ENCODE results near the gene SPEN. TPM values are rescaled to one million over a fixed set of nuclear protein-coding genes. Genes with fewer than 3 reads are reported as not detected.

SPEN gene
- total and polyA plus RNA-seq, 9 of the 15 experiments (the other 6 are each of a cell fraction or from before 2014, with no cell fraction given), result 5.7 to 87.5 (median 27.2) TPM

DNA sequence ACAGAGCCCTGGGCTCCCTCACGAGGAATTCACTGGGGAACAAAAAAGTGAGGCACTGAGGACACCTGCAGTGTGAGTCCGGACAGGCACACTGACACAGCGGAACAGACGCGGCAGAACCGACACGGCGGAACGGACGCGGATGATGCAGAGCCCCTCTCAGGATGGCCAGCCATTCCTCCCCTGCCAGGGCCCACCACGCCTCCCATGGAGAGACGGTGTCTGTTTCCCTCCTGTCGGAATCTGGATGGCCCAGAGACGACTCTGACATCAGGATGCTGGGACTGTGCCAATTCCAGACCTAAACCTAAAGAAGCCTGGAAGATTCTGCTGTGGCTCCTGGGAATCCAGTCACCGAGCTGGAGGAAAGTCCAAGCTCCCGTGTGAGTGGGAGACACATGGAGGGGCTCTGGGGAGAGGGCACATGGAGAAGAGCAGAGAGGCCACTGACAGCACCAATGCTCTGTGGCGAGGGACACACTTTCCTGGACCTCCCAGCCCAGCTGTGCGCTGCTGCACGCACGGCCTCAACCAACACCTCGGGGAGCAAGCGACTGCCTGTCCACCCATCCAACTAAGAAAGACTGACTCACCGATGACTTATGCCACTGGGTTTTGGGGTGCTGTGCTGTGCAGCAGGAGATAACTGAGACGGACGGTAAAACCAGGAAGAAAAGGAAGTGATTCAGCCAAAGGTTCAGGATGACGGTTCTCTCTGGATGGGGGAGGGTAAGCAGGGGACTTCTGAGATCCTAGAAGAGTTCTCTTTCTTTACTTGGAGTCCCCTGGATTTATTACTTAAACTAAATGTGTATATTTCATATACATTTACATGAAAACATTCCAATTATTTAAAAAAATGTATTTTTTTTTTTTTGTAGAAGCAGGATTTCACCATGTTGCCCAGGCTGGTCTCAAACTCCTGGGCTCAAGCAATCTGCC, 105.1 kb downstream of the SPEN start (continued):
- TF ChIP-seq, protein P1, sequence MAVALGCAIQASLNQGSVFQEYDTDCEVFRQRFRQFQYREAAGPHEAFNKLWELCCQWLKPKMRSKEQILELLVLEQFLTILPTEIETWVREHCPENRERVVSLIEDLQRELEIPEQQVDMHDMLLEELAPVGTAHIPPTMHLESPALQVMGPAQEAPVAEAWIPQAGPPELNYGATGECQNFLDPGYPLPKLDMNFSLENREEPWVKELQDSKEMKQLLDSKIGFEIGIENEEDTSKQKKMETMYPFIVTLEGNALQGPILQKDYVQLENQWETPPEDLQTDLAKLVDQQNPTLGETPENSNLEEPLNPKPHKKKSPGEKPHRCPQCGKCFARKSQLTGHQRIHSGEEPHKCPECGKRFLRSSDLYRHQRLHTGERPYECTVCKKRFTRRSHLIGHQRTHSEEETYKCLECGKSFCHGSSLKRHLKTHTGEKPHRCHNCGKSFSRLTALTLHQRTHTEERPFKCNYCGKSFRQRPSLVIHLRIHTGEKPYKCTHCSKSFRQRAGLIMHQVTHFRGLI (CRISPR knock-in tag; IDR thresholded peaks at IDR 0.05), result no peak
- no peak for TF ChIP-seq ZNF717 (CRISPR knock-in tag; IDR thresholded peaks at IDR 0.05)
- TF ChIP-seq, protein P2, sequence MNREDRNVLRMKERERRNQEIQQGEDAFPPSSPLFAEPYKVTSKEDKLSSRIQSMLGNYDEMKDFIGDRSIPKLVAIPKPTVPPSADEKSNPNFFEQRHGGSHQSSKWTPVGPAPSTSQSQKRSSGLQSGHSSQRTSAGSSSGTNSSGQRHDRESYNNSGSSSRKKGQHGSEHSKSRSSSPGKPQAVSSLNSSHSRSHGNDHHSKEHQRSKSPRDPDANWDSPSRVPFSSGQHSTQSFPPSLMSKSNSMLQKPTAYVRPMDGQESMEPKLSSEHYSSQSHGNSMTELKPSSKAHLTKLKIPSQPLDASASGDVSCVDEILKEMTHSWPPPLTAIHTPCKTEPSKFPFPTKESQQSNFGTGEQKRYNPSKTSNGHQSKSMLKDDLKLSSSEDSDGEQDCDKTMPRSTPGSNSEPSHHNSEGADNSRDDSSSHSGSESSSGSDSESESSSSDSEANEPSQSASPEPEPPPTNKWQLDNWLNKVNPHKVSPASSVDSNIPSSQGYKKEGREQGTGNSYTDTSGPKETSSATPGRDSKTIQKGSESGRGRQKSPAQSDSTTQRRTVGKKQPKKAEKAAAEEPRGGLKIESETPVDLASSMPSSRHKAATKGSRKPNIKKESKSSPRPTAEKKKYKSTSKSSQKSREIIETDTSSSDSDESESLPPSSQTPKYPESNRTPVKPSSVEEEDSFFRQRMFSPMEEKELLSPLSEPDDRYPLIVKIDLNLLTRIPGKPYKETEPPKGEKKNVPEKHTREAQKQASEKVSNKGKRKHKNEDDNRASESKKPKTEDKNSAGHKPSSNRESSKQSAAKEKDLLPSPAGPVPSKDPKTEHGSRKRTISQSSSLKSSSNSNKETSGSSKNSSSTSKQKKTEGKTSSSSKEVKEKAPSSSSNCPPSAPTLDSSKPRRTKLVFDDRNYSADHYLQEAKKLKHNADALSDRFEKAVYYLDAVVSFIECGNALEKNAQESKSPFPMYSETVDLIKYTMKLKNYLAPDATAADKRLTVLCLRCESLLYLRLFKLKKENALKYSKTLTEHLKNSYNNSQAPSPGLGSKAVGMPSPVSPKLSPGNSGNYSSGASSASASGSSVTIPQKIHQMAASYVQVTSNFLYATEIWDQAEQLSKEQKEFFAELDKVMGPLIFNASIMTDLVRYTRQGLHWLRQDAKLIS (CRISPR knock-in tag; IDR thresholded peaks at IDR 0.05), result peak; percentile 89
- TF ChIP-seq ZNF668 (CRISPR knock-in tag; IDR thresholded peaks at IDR 0.05), result no peak
- no peak for TF ChIP-seq MIER1 (IDR thresholded peaks at IDR 0.05; ENCODE audit: low read depth)
- TF ChIP-seq, protein P3, sequence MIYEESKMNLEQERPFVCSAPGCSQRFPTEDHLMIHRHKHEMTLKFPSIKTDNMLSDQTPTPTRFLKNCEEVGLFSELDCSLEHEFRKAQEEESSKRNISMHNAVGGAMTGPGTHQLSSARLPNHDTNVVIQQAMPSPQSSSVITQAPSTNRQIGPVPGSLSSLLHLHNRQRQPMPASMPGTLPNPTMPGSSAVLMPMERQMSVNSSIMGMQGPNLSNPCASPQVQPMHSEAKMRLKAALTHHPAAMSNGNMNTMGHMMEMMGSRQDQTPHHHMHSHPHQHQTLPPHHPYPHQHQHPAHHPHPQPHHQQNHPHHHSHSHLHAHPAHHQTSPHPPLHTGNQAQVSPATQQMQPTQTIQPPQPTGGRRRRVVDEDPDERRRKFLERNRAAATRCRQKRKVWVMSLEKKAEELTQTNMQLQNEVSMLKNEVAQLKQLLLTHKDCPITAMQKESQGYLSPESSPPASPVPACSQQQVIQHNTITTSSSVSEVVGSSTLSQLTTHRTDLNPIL (CRISPR knock-in tag; IDR thresholded peaks at IDR 0.05), result no peak
- TF ChIP-seq RBM34 (IDR thresholded peaks at IDR 0.05; ENCODE audit: borderline replicate concordance, insufficient read depth, low read length), result no peak
- TF ChIP-seq ZNF146 (CRISPR knock-in tag; IDR thresholded peaks at IDR 0.05; ENCODE audit: unreplicated experiment), result no peak
- peak; percentile 39 for TF ChIP-seq ZFP36 (IDR thresholded peaks at IDR 0.05; ENCODE audit: low read depth, low read length, partially characterized antibody)
- TF ChIP-seq ZNF124 (CRISPR knock-in tag; IDR thresholded peaks at IDR 0.05), result no peak
- TF ChIP-seq GABPA (tag; conservative IDR thresholded peaks at IDR 0.05; ENCODE audit: low read depth), result peak; percentile 67
- TF ChIP-seq SMARCA4 (IDR thresholded peaks at IDR 0.05), result peak; percentile 100
- TF ChIP-seq TAF7 (tag; IDR thresholded peaks at IDR 0.05), result no peak
- TF ChIP-seq KLF10 (CRISPR knock-in tag; IDR thresholded peaks at IDR 0.05), result no peak
- no peak for TF ChIP-seq ILF3 (IDR thresholded peaks at IDR 0.05; ENCODE audit: borderline replicate concordance)
- no peak for TF ChIP-seq PHB (CRISPR knock-in tag; IDR thresholded peaks at IDR 0.05)
- TF ChIP-seq FUS (optimal IDR thresholded peaks at IDR 0.05; ENCODE audit: low read depth, low read length), result no peak
- TF ChIP-seq RUNX1 (IDR thresholded peaks at IDR 0.05; ENCODE audit: low read depth), result no peak; the same call in 1 of the 2 replicates
- TF ChIP-seq, protein P4, sequence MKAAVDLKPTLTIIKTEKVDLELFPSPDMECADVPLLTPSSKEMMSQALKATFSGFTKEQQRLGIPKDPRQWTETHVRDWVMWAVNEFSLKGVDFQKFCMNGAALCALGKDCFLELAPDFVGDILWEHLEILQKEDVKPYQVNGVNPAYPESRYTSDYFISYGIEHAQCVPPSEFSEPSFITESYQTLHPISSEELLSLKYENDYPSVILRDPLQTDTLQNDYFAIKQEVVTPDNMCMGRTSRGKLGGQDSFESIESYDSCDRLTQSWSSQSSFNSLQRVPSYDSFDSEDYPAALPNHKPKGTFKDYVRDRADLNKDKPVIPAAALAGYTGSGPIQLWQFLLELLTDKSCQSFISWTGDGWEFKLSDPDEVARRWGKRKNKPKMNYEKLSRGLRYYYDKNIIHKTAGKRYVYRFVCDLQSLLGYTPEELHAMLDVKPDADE (conservative IDR thresholded peaks at IDR 0.05; ENCODE audit: control insufficient read depth, low read depth, low read length), result peak; percentile 87
- peak in 1 of 2 experiments; percentile 36; a peak in 1 of 4 replicates for TF ChIP-seq FOXA3 (CRISPR knock-in tag; conservative IDR thresholded peaks at IDR 0.05 in 1 of 2, IDR thresholded peaks at IDR 0.05 in 1 of 2)

Measured in K562 (cell line).